A549 (cell line): ENCODE results near the gene NLGN4Y. TPM values are rescaled to one million over a fixed set of nuclear protein-coding genes. Genes with fewer than 3 reads are reported as not detected.

ENCODE experiments used
- ATAC-seq, 2 experiments: fragments of 200-7000 bp in 1 of 2; fragments of >200 bp in 1 of 2; cut with Nextera tagmentation in 1 of 2; cut with Tn5 transposase in 1 of 2; 3 replicates each; pipeline versions ENCODE4 v1.8.0 to v1.9.1; 2018 to 2020; ENCODE audit warnings: mild to moderate bottlenecking in 1 of 2, moderate library complexity in 1 of 2
- CTCF ChIA-PET: fragments of 300-600 bp; sonication (Branson Sonifier 250); formaldehyde crosslinking; extraction: SDS; loops from one replicate; lab custom pipeline; 2021; ENCODE audit warnings: antibody characterized with exemption, inconsistent platforms; lab: Yijun Ruan, JAX
- POLR2A ChIA-PET: fragments of 350-600 bp; formaldehyde crosslinking; extraction: SDS; loops from one replicate; lab custom pipeline; 2021; ENCODE audit warnings: antibody characterized with exemption, inconsistent platforms; lab: Yijun Ruan, JAX
- DNase-seq, 2 experiments: peaks; one replicate each; pipeline versions ENCODE4 v3.0.0 to v3.0.0-alpha.2; 2011 to 2016; ENCODE audit warnings: low read depth in 1 of 2, low spot score in 1 of 2
- FAIRE-seq: peaks from 2 replicates; lab custom pipeline; 2011; peaks lifted over from hg19 to GRCh38; lab: Jason Lieb, UNC
- H3K27ac ChIP-seq, 2 experiments: fragments of >200 bp; sonication (Bioruptor Twin); formaldehyde crosslinking; 3 replicates each; pipeline ENCODE4 v1.5.1; 2016 to 2017
- H3K4me1 ChIP-seq: fragments of >200 bp; sonication (Bioruptor Twin); formaldehyde crosslinking; 3 replicates; pipeline ENCODE4 v1.6.1; 2016
- H3K4me2 ChIP-seq: fragments of >200 bp; sonication (Bioruptor Twin); formaldehyde crosslinking; 3 replicates; pipeline ENCODE4 v1.6.1; 2016
- H3K4me3 ChIP-seq: fragments of >200 bp; sonication (Bioruptor Twin); formaldehyde crosslinking; 3 replicates; pipeline ENCODE4 v1.5.1; 2016
- H3K9me3 ChIP-seq: fragments of >200 bp; sonication (Bioruptor Twin); formaldehyde crosslinking; 3 replicates; pipeline ENCODE4 v1.6.1; 2016
- CBX8 ChIP-seq: fragments of 200-600 bp; sonication (generic); IDR thresholded peaks from 2 replicates; pipeline ENCODE4 v1.6.1; 2016
- EHMT2 ChIP-seq: fragments of 200-600 bp; sonication (generic); IDR thresholded peaks from 2 replicates; pipeline ENCODE4 v1.6.1; 2016; ENCODE audit warnings: antibody characterized with exemption, low read depth, mild to moderate bottlenecking, moderate library complexity
- ELK1 ChIP-seq: fragments of 150-350 bp; IDR thresholded peaks from 2 replicates; pipeline ENCODE4 v1.6.1; 2014; ENCODE audit warnings: low read depth, mild to moderate bottlenecking, low read length
- EP300 ChIP-seq, 2 experiments: fragments of >200 bp; sonication (Bioruptor Twin); formaldehyde crosslinking; IDR thresholded peaks; 2 replicates in 1 of 2; 3 replicates in 1 of 2; pipeline ENCODE4 v1.6.1; 2016 to 2017
- GATA3 ChIP-seq: IDR thresholded peaks from 2 replicates; pipeline ENCODE4 v1.6.1; 2012; ENCODE audit warnings: borderline replicate concordance
- HEYL ChIP-seq: fragments of 250-450 bp; sonication (Bioruptor Pico); IDR thresholded peaks from 2 replicates; pipeline ENCODE4 v1.8.0; 2021; ENCODE audit warnings: mild to moderate bottlenecking, moderate library complexity
- HOXA7 ChIP-seq: fragments of 250-450 bp; sonication (Bioruptor Pico); IDR thresholded peaks from 2 replicates; pipeline ENCODE4 v1.5.0; 2020; ENCODE audit warnings: mild to moderate bottlenecking, moderate library complexity
- JUN ChIP-seq, 2 experiments: fragments of >200 bp; sonication (Bioruptor Twin); formaldehyde crosslinking; IDR thresholded peaks; 2 replicates in 1 of 2; 3 replicates in 1 of 2; pipeline ENCODE4 v1.6.1; 2016 to 2017
- KDM1A ChIP-seq: fragments of 200-600 bp; sonication (generic); IDR thresholded peaks from 2 replicates; pipeline ENCODE4 v1.6.1; 2016; ENCODE audit warnings: low read depth, mild to moderate bottlenecking
- MAFK ChIP-seq: fragments of 450-650 bp; IDR thresholded peaks from 2 replicates; pipeline ENCODE4 v1.6.1; 2014; ENCODE audit not compliant: partially characterized antibody
- NFE2L2 ChIP-seq: fragments of 150-350 bp; conservative IDR thresholded peaks from 2 replicates; pipeline ENCODE4 v1.6.1; 2014; ENCODE audit warnings: low read length
- PHF8 ChIP-seq: fragments of 200-600 bp; sonication (generic); IDR thresholded peaks from 2 replicates; pipeline ENCODE4 v1.6.1; 2016; ENCODE audit warnings: low read depth, mild to moderate bottlenecking, antibody characterized with exemption, moderate library complexity, borderline replicate concordance
- RAD21 ChIP-seq, 2 experiments: fragments of >200 bp in 1 of 2; sonication (Bioruptor Twin) in 1 of 2; formaldehyde crosslinking in 1 of 2; IDR thresholded peaks in 1 of 2; conservative IDR thresholded peaks in 1 of 2; 2 replicates in 1 of 2; 3 replicates in 1 of 2; pipeline ENCODE4 v1.6.1; 2012 to 2018; ENCODE audit warnings: inconsistent platforms in 1 of 2
- RARB ChIP-seq: fragments of 250-450 bp; sonication (Bioruptor Pico); IDR thresholded peaks from 2 replicates; pipeline ENCODE4 v1.8.0; 2021; ENCODE audit warnings: mild to moderate bottlenecking, moderate library complexity
- SMC3 ChIP-seq: fragments of >200 bp; sonication (Bioruptor Twin); formaldehyde crosslinking; IDR thresholded peaks from 3 replicates; pipeline ENCODE4 v1.6.1; 2018; ENCODE audit warnings: inconsistent platforms
- TP53 ChIP-seq: fragments of 250-450 bp; sonication (Bioruptor Pico); IDR thresholded peaks from 2 replicates; pipeline ENCODE4 v1.5.0; 2021; ENCODE audit warnings: mild to moderate bottlenecking, moderate library complexity
- ZSCAN20 ChIP-seq: fragments of 250-450 bp; sonication (Bioruptor Pico); IDR thresholded peaks from 2 replicates; pipeline ENCODE4 v1.8.0; 2022; ENCODE audit warnings: mild to moderate bottlenecking, moderate library complexity
- WGBS: methylation state at CpG from one replicate; pipeline ENCODE4 v1.1.6; 2017; ENCODE audit errors: missing lambda C conversion rate; 5-methylcytosine and 5-hydroxymethylcytosine counted together
- polyA plus RNA-seq, 4 experiments: library from polyadenylated mRNA; depleted of rRNA in 3 of 4; stranded (reverse); fragments of >200 nt; fragmentation: RNase III in 1 of 4; extraction: RNeasy Plus Mini Kit Qiagen cat#74134 plus additional on column Dnase treatment in 1 of 4; gene quantifications; 2 replicates in 3 of 4; 3 replicates in 1 of 4; pipeline ENCODE4 v1.2.3, GENCODE V29; 2011 to 2017
- TF ChIP-seq, protein P1 (sequence below): fragments of >200 bp; sonication (Bioruptor Twin); formaldehyde crosslinking; IDR thresholded peaks from 3 replicates; pipeline ENCODE4 v1.5.1; 2016
- TF ChIP-seq, protein P2 (sequence below): IDR thresholded peaks from 2 replicates; pipeline ENCODE4 v1.6.1; 2012
- TF ChIP-seq, protein P3 (sequence below): fragments of 250-450 bp; sonication (Bioruptor Pico); IDR thresholded peaks from 2 replicates; pipeline ENCODE4 v1.5.0; 2020; ENCODE audit warnings: low read depth, mild to moderate bottlenecking, moderate library complexity
- TF ChIP-seq, protein P4 (sequence below): fragments of 200-600 bp; sonication (generic); IDR thresholded peaks from 2 replicates; pipeline ENCODE4 v1.6.1; 2016; ENCODE audit warnings: antibody characterized with exemption, mild to moderate bottlenecking, moderate library complexity

Gene NLGN4Y
- polyA plus RNA-seq, 2 of the 4 experiments (the other 2 are of a cell fraction), result 4.1 to 12.8 TPM

DNA sequence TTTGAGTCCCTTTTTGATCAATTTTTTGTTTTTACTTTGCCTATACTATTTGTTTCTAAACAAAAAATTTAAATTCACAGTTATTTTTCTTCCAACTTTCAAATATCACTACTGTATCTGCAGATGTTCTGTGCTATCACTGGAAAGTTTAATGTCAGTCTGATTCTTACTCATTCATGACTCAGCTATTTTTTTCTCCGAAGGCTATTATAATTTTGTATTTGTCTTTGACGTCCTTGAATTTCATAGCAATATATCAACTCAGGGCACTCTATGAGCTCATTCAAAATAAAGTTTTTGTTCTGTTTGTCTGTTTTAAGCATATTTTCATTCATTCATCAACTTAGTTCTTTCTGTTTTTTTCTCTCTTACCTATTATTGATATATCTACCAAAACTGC is 273.7 kb downstream of the NLGN4Y start:
- ChIA-PET POLR2A (no interaction called here), CTCF (no interaction called here)
- peak in 1 of 2 experiments; percentile 9 for DNase-seq
- H3K27ac ChIP-seq, result peak overlapping the region in 1 of 2 experiments; percentile 60; a peak in 2 of 6 replicates
- TF ChIP-seq ELK1 (no peak), HEYL (CRISPR knock-in tag) (no peak), MAFK (peak; percentile 92), PHF8 (no peak), ZSCAN20 (CRISPR knock-in tag) (no peak), NFE2L2 (peak; percentile 74; the same call in 1 of the 2 replicates), TP53 (no peak), JUN (IDR thresholded peaks at IDR 0.05) (no peak), EP300 (IDR thresholded peaks at IDR 0.05) (no peak), SMC3 (no peak), EHMT2 (no peak), KDM1A (no peak)
- TF ChIP-seq, protein P1, sequence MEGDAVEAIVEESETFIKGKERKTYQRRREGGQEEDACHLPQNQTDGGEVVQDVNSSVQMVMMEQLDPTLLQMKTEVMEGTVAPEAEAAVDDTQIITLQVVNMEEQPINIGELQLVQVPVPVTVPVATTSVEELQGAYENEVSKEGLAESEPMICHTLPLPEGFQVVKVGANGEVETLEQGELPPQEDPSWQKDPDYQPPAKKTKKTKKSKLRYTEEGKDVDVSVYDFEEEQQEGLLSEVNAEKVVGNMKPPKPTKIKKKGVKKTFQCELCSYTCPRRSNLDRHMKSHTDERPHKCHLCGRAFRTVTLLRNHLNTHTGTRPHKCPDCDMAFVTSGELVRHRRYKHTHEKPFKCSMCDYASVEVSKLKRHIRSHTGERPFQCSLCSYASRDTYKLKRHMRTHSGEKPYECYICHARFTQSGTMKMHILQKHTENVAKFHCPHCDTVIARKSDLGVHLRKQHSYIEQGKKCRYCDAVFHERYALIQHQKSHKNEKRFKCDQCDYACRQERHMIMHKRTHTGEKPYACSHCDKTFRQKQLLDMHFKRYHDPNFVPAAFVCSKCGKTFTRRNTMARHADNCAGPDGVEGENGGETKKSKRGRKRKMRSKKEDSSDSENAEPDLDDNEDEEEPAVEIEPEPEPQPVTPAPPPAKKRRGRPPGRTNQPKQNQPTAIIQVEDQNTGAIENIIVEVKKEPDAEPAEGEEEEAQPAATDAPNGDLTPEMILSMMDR, result no peak
- TF ChIP-seq, protein P2, sequence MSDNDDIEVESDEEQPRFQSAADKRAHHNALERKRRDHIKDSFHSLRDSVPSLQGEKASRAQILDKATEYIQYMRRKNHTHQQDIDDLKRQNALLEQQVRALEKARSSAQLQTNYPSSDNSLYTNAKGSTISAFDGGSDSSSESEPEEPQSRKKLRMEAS, result no peak
- TF ChIP-seq, all 56 proteins: peak for 2
- FAIRE-seq (no peak), ATAC-seq (no peak)
- no peak overlapping the region for H3K4me3 ChIP-seq
- peaks cover 8% of the 10 kb centered on the region; the same call in 2 of the 3 replicates for H3K4me1 ChIP-seq
- WGBS, result 0% methylated on average over 2 of the region's 2 CpGs
- peak overlapping the region; percentile 36; the same call in 2 of the 3 replicates for H3K4me2 ChIP-seq
- no peaks in the 10 kb centered on the region for H3K9me3 ChIP-seq

DNA sequence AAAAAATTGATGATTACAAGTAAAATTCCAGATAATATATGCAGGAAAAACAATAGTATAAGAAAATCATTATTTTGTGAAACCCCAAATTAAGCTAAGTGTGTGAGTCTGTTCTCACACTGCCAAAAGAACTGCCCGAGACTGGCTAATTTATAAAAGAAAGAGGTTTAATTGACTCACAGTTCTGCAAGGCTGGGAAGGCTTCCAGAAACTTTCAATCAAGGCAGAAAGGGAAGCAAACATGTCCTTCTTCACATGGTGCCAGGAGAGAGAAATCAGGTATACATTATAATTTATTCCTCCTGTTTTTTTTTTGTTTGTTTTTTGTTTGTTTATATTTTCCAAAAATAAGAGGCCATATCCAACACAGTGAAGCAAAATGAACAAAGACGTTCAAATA is 276.8 kb downstream of the NLGN4Y start:
- FAIRE-seq (no peak), ATAC-seq (no peak)

More for the DNA sequence above, 276.8 kb downstream of the NLGN4Y start:
- ChIA-PET CTCF (no interaction called here), POLR2A (no interaction called here)
- H3K4me2 ChIP-seq, result no peak overlapping the region
- H3K4me3 ChIP-seq, result no peak overlapping the region
- H3K27ac ChIP-seq, result no peak overlapping the region
- TF ChIP-seq HOXA7 (CRISPR knock-in tag) (no peak), NFE2L2 (no peak), MAFK (no peak), GATA3 (no peak), EHMT2 (no peak), RARB (CRISPR knock-in tag) (no peak), CBX8 (no peak), HEYL (CRISPR knock-in tag) (no peak), RAD21 (conservative IDR thresholded peaks at IDR 0.05 in 1 of 2, IDR thresholded peaks at IDR 0.05 in 1 of 2) (no peak)
- TF ChIP-seq, protein P3, sequence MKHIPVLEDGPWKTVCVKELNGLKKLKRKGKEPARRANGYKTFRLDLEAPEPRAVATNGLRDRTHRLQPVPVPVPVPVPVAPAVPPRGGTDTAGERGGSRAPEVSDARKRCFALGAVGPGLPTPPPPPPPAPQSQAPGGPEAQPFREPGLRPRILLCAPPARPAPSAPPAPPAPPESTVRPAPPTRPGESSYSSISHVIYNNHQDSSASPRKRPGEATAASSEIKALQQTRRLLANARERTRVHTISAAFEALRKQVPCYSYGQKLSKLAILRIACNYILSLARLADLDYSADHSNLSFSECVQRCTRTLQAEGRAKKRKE (CRISPR knock-in tag), result no peak
- TF ChIP-seq, protein P4, sequence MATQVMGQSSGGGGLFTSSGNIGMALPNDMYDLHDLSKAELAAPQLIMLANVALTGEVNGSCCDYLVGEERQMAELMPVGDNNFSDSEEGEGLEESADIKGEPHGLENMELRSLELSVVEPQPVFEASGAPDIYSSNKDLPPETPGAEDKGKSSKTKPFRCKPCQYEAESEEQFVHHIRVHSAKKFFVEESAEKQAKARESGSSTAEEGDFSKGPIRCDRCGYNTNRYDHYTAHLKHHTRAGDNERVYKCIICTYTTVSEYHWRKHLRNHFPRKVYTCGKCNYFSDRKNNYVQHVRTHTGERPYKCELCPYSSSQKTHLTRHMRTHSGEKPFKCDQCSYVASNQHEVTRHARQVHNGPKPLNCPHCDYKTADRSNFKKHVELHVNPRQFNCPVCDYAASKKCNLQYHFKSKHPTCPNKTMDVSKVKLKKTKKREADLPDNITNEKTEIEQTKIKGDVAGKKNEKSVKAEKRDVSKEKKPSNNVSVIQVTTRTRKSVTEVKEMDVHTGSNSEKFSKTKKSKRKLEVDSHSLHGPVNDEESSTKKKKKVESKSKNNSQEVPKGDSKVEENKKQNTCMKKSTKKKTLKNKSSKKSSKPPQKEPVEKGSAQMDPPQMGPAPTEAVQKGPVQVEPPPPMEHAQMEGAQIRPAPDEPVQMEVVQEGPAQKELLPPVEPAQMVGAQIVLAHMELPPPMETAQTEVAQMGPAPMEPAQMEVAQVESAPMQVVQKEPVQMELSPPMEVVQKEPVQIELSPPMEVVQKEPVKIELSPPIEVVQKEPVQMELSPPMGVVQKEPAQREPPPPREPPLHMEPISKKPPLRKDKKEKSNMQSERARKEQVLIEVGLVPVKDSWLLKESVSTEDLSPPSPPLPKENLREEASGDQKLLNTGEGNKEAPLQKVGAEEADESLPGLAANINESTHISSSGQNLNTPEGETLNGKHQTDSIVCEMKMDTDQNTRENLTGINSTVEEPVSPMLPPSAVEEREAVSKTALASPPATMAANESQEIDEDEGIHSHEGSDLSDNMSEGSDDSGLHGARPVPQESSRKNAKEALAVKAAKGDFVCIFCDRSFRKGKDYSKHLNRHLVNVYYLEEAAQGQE, result no peak
- H3K4me1 ChIP-seq, result peaks cover 14% of the 10 kb centered on the region; the same call in 2 of the 3 replicates
- 69% methylated on average over 2 of the region's 2 CpGs for WGBS
- H3K9me3 ChIP-seq, result no peaks in the 10 kb centered on the region
- DNase-seq, result no peak
